Endometrial microvascular endothelial cells (primary cell): Measurements from ENCODE around the gene RPLP2. TPM values are rescaled to one million over a fixed set of nuclear protein-coding genes. Genes with fewer than 3 reads are reported as not detected.

Source experiments
- in situ Hi-C: cut with HindIII; loops from 2 replicates; pipeline ENCODE4 v1.10.0; 2017; ENCODE audit warnings: low sequenced_read_pairs, low pct_unique_long_range_greater_than_20kb; ENCODE audit errors: inconsistent ontology term
- total RNA-seq: library from RNA; depleted of rRNA; stranded (reverse); fragments of >200 nt; gene quantifications from one replicate; pipeline ENCODE4 v1.2.3, GENCODE V29; 2015; ENCODE audit errors: inconsistent ontology term

The RPLP2 gene
- total RNA-seq, 1 donor from 2014 or later = 402 TPM

- in situ Hi-C loops = no loop called here
These were observed 20.7 kb downstream of the RPLP2 start for GRCh38 chr11:830295-831117.

- in situ Hi-C loops = no loop called here
These were observed 21.5 kb downstream of the RPLP2 start for GRCh38 chr11:831118-831864.

DNA sequence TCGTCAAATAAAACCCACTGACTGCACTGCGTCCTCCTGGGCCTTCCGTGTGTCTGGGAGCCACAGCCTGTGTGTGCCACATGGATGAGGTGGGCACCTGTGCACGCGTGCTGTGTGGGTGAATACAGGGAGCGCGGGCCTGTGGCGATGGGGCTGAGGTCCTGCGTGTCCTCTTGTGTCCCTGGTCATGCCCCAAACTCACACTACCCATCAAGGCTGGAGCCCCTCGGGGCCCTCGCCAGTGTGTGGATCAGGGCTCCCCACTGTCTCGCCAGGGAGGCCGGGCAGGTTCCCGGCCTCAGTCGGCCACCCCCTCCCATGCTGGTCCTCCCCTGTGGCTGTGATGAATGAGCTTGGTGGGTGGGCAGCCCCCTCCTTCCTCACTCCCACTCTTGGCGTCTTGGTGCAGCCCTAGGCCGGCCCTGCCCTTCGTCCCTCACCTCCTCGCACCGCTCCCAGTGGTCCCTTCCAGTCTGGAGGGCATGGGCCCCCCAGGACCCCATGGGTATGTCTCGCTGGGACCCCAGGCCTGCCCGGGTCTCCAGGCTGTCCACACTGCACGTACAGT is 22.3 kb downstream of the RPLP2 start:
- in situ Hi-C loops = no loop called here

DNA sequence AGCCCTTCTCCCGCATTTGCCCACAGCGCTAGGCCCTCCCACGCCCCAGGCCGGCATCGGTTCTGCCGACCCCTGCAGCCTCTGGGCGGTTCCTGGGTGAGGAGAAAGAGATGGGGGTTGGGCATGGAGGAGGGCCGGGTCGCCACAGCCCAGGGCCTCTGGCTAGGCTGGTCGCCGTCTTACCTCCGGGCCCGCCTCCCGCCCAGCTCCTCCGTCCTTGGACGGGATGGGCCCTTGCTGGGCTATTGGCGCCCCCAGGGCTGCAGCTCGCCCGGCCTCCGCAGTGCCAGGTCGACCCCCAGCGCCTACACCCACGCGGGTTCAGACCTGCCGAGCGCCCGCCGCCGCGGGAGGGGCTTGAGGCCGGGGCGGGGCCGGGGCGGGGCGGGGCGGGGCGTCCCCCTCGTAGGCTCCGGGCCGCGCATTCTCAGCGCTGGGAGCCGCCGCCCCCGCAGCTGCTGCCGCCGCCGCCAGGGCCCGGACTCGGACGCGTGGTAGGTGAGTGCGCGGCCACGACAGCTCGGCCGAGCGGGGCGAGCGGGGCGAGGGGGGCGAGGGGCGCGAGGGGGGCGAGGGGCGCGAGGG is 22.9 kb downstream of the RPLP2 start, which contains the start of gene CD151:
TSS of gene CD151 (plus strand) at position 424 of the 585 bp plus-strand sequence. CDS start 3,118 bp downstream, outside the sequence.
- in situ Hi-C loops = no loop called here

DNA sequence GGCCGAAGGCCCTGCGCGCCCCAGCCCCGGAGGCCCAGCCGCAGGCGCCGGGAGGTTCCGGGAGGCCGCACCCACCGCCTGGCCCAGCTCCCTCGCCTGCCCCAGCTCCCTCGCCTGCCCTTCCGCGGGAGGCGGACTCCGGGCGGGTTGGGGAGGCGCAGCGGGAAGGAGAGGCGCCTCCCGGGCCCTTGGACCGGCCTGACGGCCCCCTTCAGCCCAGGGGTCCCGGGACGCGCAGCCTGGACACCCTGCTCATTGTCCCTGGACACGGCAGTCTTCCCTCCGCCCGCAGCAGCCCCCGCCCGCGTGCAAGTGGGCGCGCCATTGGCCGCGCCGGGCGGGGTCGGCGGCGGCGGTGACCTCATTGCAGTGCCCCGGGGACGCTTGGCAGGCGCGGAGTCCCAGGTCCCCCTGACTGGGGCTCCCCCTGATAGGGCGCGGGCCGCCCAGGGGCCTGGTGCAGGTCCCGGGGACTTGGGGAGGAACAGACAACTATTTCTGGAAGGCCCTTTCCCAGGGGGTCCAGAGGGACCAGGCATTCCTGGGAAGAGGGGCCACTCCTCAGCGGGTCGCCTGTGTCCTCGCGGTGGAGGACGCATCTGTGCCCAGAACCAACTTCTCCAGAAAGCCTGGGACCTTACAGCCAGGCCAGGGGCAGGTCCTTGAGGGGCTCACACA is 23.5 kb downstream of the RPLP2 start:
- in situ Hi-C loops = no loop called here

DNA sequence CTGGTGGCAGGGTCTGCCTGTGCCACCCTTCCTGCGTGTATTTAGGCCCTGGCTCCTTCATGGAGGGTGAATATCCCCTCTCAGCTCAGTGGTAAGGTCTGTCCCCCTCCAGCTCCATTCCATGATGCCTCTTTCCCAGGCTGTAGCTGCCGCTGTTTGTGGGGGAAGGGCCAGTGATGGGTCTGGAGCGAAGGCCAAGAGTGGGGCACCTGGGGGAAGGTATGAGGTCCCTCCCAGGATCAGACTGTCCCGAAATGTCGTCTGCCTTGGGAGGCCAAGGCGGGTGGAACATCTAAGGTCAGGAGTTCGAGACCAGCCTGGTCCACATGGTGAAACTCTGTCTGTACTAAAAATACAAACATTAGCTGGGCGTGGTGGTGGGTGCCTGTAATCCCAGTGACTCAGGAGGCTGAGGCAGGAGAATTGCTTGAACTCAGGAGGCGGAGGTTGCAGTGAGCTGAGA is 24.1 kb downstream of the RPLP2 start:
- in situ Hi-C loops = no loop called here

GRCh38 chr11:834371-835316 is 24.9 kb downstream of the RPLP2 start:
- in situ Hi-C loops = no loop called here

DNA sequence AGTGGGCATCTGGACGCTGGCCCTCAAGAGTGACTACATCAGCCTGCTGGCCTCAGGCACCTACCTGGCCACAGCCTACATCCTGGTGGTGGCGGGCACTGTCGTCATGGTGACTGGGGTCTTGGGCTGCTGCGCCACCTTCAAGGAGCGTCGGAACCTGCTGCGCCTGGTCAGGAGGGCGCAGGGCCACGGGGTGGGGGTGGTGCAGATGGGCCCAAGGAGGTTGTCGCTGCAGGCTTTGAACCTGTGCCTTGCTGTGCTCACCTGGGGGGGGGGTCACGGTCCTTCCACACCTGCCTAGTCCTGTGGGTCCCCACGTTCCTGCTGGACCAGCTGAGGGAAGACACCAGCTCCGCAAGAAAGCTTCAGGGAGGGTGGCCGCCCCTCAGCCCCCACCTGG is 26.5 kb downstream of the RPLP2 start:
- in situ Hi-C loops = no loop called here

DNA sequence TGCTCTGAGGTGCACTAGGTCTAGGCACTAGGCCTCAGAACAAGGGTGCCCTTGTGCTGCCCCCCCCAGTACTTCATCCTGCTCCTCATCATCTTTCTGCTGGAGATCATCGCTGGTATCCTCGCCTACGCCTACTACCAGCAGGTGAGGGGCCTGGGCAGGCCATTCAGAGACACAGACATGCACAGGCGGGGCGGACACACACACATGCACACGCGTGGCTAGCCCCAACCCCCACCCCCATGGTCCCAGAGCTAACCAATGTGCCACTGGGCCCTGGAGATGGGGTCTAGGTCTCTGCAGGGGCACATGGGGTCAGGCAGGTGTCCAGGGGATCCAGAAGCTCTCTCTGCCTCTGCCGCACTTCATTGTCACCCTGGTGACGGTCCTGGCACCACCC is 26.9 kb downstream of the RPLP2 start:
- in situ Hi-C loops = no loop called here

DNA sequence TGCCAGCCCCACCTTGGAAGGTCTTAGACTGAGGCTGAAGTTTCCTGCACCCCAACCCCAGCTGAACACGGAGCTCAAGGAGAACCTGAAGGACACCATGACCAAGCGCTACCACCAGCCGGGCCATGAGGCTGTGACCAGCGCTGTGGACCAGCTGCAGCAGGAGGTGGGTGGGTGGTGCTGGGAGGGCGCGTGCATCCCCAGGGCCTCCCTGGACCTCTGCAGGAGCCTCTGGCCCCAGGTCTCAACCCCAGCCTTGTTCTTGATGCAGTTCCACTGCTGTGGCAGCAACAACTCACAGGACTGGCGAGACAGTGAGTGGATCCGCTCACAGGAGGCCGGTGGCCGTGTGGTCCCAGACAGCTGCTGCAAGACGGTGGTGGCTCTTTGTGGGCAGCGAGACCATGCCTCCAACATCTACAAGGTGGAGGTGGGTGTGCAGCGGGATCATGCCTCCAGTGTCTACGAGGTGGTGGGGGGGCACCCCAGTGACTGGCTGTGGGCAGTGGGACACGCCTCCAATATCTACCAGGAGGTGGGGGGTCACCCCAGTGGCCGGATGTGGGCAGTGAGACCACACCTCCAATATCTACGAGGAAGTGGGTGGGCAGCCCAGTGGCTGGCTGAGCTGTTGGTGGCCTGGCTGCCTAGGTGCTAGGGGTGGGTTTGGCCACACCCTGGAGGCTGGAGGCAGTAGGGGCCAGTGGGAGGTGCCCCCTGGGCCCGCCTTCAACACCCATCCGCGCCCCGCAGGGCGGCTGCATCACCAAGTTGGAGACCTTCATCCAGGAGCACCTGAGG is 27.6 kb downstream of the RPLP2 start:
- in situ Hi-C loops = no loop called here

GRCh38 chr11:837990-838307 is 28.2 kb downstream of the RPLP2 start:
- in situ Hi-C loops = no loop called here

DNA sequence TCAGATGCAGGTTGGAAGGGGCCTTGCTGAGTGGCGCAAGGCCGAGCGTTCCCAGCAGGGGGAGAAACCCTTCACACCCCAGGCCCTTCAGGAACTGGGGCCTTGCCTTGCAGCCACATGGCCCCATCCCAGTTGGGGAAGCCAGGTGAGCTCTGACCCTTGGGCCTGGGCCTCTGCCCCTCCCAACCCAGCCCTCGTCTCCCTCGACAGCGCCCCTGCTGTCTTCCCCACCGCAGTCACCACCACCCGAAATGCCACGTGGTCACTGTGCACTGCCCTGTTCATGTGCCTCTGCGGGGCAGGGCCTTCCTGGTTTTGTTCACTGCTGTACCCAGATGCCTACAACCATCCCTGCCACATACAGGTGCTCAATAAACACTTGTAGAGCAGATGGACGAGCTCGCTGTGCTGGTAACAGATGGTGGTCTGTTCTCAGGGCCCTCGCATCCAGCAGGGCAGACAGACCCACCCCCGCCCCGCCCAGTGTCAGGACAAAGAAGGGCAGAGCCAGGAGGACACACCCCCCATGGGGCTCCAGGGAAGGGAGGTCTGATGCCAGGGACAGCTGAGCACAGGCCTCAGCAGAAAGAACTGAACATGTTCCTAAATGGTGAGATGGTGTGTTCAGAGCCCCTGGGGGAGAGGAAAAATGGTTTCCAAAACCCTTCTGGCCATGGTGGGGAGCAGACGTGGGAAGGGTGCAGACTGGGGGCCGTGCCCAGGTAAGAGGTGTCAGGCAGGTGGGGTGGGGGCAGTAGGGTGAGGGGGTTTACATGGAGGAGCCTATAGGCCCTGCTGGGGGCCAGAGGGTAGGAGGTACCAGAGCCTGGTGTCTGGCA is 28.9 kb downstream of the RPLP2 start:
- in situ Hi-C loops = no loop called here

DNA sequence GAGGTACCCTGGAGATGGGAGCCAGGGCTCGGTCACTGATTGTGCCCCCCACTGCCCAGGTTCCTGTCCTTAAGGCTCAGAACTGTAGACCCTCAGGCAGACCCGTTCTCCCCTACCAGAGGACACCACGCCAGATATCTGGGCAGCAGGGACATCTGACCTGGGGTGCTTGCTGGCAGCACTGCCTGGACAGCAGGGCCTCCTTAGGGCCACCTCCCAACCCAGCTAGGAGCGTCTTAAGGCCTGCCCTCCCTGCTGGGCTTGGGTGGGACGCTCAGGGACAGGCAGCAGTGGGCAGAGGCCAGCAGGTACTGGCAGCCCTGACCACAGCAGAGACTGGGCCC is 29.5 kb downstream of the RPLP2 start:
- in situ Hi-C loops = no loop called here

DNA sequence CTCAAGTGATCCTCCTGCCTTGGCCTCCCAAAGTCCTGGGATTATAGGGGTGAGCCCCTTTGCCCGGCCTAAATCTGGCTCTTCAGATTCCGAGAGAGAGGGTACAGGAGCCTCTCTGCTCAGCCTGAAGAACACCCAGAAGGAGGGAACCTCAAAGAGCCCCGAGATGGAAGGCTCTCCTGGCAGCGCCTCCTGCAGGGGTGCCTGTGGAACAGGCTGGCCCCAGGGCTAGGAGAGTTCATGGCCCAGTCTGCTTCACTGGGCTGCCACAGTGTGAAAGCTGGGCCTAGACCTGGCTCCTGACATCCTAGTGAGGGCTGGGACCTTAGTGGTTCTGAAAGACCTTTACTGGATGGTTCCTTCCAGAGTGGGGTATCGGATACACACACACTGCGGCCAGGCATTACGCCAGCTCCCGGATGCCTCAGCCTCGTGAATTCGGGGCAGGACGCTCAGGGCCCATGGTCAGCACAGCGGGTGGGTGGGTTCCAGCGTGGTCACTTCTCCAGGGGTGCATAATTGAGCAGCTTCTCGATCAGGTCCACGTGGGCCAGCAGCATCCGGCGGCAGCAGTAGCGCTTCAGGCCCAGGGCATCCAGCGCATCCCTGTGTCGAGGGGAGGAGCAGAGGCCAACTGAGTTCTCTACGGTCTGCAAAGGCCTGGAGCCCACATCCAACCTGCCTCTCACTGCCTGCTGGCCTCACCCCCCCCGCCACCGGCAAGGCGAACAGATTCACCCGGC is 30.3 kb downstream of the RPLP2 start:
- in situ Hi-C loops = no loop called here

DNA sequence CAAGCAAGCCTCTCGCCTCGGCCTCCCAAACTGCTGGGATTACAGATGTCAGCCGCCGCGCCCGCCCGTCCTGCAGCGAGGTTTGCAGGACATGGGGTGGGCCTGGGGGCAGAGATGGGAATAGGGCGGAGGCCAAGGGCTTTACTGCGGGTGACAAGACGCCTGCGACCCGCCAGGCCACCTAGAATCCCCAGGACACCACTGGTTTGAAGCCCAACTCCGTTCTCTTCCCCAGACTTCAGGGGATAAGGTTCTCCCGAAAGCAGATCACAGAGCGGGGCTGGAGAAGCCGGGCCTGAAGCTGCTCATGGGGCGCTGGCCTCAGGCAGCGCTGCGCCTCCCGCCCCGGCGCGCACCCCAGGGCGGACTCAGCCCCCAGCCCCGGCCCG is 32.2 kb downstream of the RPLP2 start:
- in situ Hi-C loops = no loop called here
